BE2C (cell line): Measurements from ENCODE around the gene CDK6.

Experiments used
- DNase-seq: peaks from one replicate; pipeline ENCODE4 v3.0.0-alpha.2; 2020
- H3K27me3 ChIP-seq: fragments of 250-450 bp; sonication (Bioruptor Pico); 2 replicates; pipeline ENCODE4 v1.5.1; 2020; ENCODE audit warnings: mild to moderate bottlenecking
- H3K36me3 ChIP-seq: fragments of 250-450 bp; sonication (Bioruptor Pico); 2 replicates; pipeline ENCODE4 v1.5.1; 2020; ENCODE audit warnings: mild to moderate bottlenecking
- H3K4me1 ChIP-seq: fragments of 250-450 bp; sonication (Bioruptor Pico); 2 replicates; pipeline ENCODE4 v1.5.1; 2020
- H3K4me3 ChIP-seq: 2 replicates; pipeline ENCODE4 v1.5.1; 2011; ENCODE audit warnings: low read depth, low read length
- H3K9me3 ChIP-seq: fragments of 250-450 bp; sonication (Bioruptor Pico); 2 replicates; pipeline ENCODE4 v1.5.1; 2020
- CTCF ChIP-seq: IDR thresholded peaks from 2 replicates; pipeline ENCODE4 v1.5.1; 2012; ENCODE audit warnings: mild to moderate bottlenecking, low read depth, low read length

Gene CDK6

GRCh38 chr7:92708111-92709042 lies 128.0 kb downstream of the CDK6 start:
- Histone ChIP-seq H3K4me3 (no peak overlapping the region), H3K36me3 (peaks cover 6% of the 10 kb centered on the region), H3K27me3 (no peaks in the 10 kb centered on the region), H3K9me3 (no peaks in the 10 kb centered on the region), H3K4me1 (peaks cover 23% of the 10 kb centered on the region)
- no peak for DNase-seq
- TF ChIP-seq CTCF: no peak

GRCh38 chr7:92707435-92707834 lies 128.9 kb downstream of the CDK6 start:
- Histone ChIP-seq H3K4me3 (no peak overlapping the region), H3K9me3 (no peaks in the 10 kb centered on the region), H3K27me3 (no peaks in the 10 kb centered on the region), H3K36me3 (peaks cover 6% of the 10 kb centered on the region; the same call in 1 of the 2 replicates), H3K4me1 (peaks cover 23% of the 10 kb centered on the region)
- no peak for DNase-seq
- no peak for TF ChIP-seq CTCF

- H3K4me1 ChIP-seq: peaks cover 23% of the 10 kb centered on the region
- no peak for TF ChIP-seq CTCF
- H3K27me3 ChIP-seq: no peaks in the 10 kb centered on the region
- H3K36me3 ChIP-seq: peaks cover 6% of the 10 kb centered on the region; the same call in 1 of the 2 replicates
- no peak overlapping the region for H3K4me3 ChIP-seq
- no peaks in the 10 kb centered on the region for H3K9me3 ChIP-seq
- no peak for DNase-seq
Measured at GRCh38 chr7:92706563-92706962, 129.8 kb downstream of the CDK6 start.

- DNase-seq: no peak
- peaks cover 6% of the 10 kb centered on the region; the same call in 1 of the 2 replicates for H3K36me3 ChIP-seq
- H3K4me3 ChIP-seq: no peak overlapping the region
- no peaks in the 10 kb centered on the region for H3K27me3 ChIP-seq
- no peaks in the 10 kb centered on the region for H3K9me3 ChIP-seq
- no peak for TF ChIP-seq CTCF
- peaks cover 20% of the 10 kb centered on the region for H3K4me1 ChIP-seq
Measured at GRCh38 chr7:92705831-92706230, 130.5 kb downstream of the CDK6 start.

GRCh38 chr7:92704858-92705257 lies 131.5 kb downstream of the CDK6 start:
- no peak for DNase-seq
- no peak for TF ChIP-seq CTCF
- peaks cover 6% of the 10 kb centered on the region; the same call in 1 of the 2 replicates for H3K36me3 ChIP-seq
- H3K27me3 ChIP-seq: no peaks in the 10 kb centered on the region
- peaks cover 11% of the 10 kb centered on the region for H3K4me1 ChIP-seq
- H3K4me3 ChIP-seq: no peak overlapping the region
- no peaks in the 10 kb centered on the region for H3K9me3 ChIP-seq

- H3K4me3 ChIP-seq: no peak overlapping the region
- no peak for TF ChIP-seq CTCF
- H3K36me3 ChIP-seq: peaks cover 6% of the 10 kb centered on the region; the same call in 1 of the 2 replicates
Measured at GRCh38 chr7:92702535-92702934, 133.8 kb downstream of the CDK6 start.

More at GRCh38 chr7:92702535-92702934, 133.8 kb downstream of the CDK6 start:
- no peak for DNase-seq
- peaks cover 21% of the 10 kb centered on the region for H3K4me1 ChIP-seq
- no peaks in the 10 kb centered on the region for H3K27me3 ChIP-seq
- H3K9me3 ChIP-seq: no peaks in the 10 kb centered on the region
